Mesenteric fat pad (tissue), 1 donor: ENCODE data around the gene COL20A1. TPM values are rescaled to one million over a fixed set of nuclear protein-coding genes. Genes with fewer than 3 reads are reported as not detected.
"Not testable (repeated sequence)": the region's sequence is repeated elsewhere in the genome, so short reads cannot be mapped to it uniquely, and the experiment has no call there.

Experiments
- DNase-seq: peaks from one replicate; pipeline ENCODE4 v3.0.0-alpha.2; 2020; ENCODE audit warnings: low spot score
- long read RNA-seq: library from polyadenylated mRNA; unstranded; transcript quantifications from one replicate; pipeline ENCODE4 v2.0.0, GENCODE V29; 2020
- total RNA-seq: library from RNA; stranded (reverse); fragmentation: NEBNext Ultra II Directional; extraction: Animal tissue kit (Norgen Biotek cat#: 25700); gene quantifications from one replicate; pipeline ENCODE4 v1.2.1, GENCODE V29; 2021
- donor health status: DM: yes; HTN: yes; CAD: no.

Gene COL20A1
- total RNA-seq: not detected
- long read RNA-seq: 0 reads

GRCh38 chr20:63292904-63293303, at the start of gene COL20A1:
COL20A1 (plus strand) TSS chr20:63293186; CDS start chr20:63295108, 1,922 bp downstream.
- DNase-seq: no peak

- no peak for DNase-seq
Measured at GRCh38 chr20:63243604-63244247, 49.3 kb upstream of the COL20A1 start.

DNA sequence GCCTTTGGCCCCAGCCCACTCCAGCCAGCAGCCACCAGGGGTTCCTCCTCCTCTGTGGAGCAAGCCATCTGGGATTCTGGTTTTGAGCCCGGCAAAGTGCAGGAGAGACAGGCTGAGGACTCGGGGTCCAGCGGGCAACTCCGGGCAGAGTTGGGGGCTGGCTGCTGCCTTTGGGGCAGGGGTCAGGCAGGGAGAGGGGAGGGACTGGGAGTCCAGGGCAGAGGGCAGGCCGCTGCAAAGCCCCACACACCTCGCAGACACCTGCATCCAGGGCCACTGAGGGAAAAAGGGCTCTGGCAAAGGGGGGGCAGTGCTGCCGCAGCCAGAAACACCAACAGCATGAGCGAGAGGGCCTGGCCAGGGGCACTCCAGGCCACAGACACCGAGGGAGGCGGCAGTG, 48.5 kb upstream of the COL20A1 start:
- DNase-seq: no peak

GRCh38 chr20:63246490-63247288, 46.3 kb upstream of the COL20A1 start:
- DNase-seq: no peak

DNA sequence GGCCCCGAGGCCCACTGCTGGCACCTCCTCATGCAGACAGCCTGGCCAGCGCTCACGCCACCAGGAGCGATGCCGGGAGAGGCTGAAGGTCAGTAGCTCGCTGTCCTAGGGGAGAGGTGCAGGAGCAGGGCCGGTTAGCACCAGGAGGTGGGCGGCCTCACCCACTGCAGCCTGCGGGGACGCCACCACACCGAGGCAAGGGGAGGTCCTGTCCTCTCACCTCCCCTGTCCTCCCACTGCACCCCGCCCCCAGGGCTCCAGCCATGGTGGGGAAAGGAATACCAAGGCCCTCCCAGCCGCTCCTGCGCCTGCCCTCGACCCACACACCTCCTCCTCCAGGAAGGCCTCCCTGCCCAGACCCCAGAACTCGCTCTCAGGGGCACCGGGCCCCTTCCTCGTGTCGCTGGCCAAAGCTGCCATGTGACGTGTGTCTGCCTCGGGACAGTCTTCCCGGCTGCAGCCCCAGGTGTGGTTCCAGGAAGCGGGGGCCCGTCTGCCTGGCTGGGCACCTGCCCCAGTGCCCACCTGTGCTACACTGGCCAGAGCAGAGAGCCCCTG, 45.2 kb upstream of the COL20A1 start:
- DNase-seq: no peak

GRCh38 chr20:63248835-63249591, 44.0 kb upstream of the COL20A1 start:
- no peak for DNase-seq

GRCh38 chr20:63249891-63250290, 43.1 kb upstream of the COL20A1 start:
- DNase-seq: no peak

DNA sequence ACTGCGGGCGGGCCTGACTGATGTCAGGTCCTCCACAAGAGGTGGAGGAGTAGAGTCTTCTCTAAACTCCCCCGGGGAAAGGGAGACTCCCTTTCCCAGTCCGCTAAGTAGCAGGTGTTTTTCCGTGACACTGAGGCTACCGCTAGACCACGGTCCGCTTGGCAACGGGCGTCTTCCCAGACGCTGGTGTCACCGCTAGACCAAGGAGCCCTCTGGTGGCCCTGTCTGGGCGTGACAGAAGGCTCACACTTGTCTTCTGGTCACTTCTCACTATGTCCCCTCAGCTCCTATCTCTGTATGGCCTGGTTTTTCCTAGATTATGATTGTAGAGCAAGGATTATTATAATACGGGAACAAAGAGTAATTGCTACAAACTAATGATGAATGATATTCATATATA, 41.6 kb upstream of the COL20A1 start:
- not testable (repeated sequence) for DNase-seq

- DNase-seq: no peak
Measured at GRCh38 chr20:63252284-63252711, 40.7 kb upstream of the COL20A1 start.

- DNase-seq: no peak
Measured at GRCh38 chr20:63253065-63253437, 39.9 kb upstream of the COL20A1 start.

DNA sequence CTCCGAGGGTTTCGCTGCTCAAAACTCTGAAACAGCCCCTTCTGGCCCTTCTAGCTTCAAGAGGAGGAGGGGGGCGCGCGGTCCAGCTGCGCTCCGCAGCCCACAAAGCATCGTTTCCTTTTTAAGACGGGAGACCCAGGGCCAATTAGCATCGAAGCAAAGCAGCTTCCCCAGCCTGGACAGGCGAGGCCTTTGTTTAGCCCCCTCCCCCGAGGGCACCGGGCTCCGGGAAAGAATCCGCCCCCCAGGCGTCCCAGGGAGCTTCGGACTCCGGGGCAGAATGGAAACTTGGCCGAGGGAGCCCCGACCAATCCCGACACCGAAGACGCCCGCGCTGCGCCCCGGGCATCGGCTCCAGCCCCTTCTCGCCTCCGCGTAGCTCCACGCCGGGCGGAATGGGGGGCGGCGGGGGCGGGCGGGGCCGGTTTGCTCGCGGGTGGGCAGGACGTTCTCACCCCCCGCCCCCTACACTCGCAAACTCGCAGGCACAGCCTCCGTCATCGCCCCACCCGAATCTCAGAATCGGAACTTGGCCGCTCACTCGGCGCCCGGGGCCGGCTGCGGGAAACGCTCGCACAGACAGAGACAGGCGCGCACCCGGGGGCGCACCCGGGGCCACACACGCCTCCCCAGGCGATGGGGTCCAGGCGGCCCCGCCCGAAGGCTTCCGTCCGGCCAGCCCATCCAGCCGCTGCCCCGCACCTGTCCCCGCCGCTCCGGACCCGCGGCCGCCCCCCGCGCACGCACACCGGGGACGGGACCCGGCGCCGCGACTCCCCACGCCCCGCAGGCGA, 39.4 kb upstream of the COL20A1 start:
- DNase-seq: no peak

DNA sequence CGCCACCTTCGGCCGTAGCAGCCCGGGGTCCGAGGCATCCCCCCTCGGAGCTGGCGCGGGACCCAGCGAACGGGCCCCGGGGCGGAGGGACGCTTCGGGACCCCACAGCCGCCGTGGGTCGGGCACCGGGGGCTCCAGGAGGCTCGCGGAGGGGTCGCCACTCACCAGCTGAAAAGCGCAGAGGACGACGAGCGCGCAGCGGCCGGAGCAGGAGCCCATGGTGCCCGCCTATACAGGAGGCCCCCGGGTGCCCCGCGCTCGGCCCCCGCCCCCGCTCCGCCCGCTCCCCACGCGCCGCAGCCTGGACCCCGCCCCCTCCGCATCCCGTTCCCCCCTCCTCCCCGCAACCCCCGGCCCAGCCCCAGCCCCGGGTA, 38.8 kb upstream of the COL20A1 start, which contains the start of gene NKAIN4:
Gene NKAIN4, minus strand, starts transcription at position 232 of the 374 bp plus-strand sequence. Its CDS starts 13 bp downstream, at position 219.
- no peak for DNase-seq

DNA sequence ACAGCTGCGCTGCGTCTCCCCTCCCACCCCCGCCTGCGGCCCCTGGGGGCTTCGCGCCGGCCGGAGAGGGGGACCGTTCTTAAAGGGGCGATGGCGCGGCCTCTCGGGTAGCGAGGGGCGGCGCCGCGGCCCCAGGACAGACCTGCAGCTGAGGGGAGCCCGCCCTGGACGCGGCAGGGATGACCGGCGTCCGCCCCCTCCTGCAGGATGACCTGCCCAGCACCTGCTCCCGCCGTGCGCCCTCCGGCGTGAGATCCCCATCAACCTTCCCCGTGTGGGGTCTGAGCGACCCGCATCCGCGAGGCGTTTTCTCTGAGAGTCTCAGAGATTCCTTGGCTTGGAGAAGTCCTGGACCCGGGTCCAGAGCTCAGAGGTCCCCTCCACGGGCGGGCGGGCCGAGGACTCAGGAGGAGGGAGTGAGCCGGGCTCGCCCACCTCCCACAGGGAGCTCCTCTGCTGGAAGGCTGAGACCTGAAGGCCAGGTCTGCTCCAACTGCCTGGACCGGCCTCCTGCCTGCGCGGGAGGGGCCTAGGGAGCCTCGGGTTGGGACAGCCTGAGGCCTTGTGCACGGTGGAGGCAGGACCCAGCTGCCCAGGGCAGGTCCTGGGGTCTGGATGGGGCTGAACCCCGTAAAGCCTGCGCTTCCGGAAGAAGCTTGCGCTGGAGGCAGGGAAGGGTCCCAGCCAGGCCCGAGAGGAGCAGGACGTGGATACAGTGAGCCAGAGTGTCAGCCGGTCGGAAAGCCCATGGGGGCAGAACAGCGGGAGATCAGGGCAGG, 38.2 kb upstream of the COL20A1 start:
- no peak for DNase-seq

DNA sequence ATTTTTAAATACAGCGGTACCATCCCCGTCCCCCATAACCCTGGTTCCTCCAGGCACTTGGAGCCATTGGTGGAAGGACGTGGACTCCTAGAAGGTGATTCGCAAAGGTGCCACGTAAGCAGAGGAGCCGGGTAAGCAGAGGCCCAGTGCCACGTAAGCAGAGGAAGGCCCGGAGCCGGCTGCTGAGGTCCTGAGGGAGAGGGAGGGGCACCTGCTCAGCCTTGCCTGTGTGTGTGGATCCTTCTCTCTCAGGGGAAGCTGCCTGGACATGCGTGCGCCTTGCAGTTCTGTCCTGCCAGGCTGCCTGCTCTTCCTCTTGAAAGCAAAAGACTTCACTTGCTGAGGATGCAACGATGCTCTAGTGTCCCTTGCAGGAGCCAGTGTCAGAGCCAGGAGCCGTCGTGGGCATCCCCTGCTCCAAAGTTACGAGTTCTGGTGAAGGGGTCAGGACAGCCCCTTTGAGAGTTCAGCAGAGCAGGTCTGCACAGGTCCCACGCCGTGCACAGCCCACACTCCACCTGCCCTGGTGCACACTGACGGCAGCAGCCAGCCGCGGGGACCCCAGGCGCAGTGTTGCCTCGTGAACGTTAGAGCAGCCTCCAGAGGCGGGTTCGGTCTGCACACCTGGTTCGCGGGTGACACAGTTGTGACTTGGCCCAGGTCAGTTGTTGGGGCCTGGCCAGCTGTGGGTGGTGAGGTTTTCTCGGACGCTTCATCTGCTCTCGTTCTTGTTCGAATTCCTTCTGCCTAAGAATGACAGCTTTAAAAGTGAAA, 36.9 kb upstream of the COL20A1 start:
- no peak for DNase-seq

DNA sequence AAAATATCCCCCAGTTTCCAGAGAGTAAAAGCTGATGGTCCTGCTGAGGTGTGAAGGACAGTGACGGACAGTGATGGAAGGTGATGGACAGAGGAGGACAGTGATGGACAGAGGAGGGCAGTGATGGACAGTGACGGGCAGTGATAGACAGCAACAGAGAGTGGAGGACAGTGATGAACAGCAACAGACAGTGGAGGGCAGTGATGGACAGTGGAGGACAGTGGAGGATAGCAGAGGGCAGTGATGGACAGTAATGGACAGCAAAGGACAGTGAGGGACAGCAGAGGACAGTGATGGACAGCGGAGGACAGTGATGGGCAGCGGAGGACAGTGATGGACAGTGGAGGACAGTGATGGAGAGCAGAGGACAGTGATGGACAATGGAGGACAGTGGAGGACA, 36.0 kb upstream of the COL20A1 start:
- no peak for DNase-seq

DNA sequence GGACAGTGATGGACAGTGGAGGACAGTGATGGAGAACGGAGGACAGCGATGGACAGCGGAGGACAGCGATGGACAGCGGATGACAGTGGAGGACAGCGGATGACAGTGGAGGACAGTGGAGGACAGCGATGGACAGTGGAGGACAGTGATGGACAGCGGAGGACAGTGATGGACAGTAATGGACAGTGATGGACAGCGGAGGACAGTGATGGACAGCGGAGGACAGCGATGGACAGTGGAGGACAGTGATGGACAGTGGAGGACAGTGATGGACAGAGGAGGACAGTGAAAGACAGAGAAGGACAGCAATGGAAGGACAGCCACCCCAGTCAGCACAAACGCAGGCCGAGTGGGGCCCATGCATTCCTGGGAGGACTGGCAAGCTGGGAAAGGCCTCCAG, 35.4 kb upstream of the COL20A1 start:
- no peak for DNase-seq

DNA sequence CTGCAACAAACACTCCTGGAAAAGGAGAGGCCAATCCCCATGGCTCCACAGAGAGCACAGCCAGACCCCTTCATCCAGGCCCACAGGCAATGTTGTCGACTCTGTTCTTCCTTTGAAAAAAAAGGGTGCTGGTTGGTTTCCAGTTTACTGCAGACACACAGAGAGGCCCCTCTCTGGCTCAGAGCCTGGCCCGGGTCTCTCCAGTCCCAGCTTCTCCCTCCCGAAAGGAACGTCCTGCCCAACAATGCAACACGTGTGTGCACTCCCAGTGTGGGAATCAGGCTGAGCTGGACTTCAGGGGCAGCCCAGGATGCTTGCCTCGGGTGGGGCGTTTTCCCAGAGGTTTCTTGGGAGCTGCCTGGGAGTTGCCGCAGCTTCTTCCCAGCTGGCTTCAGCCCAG, 34.2 kb upstream of the COL20A1 start:
- DNase-seq: no peak

GRCh38 chr20:63259734-63260460, 33.1 kb upstream of the COL20A1 start:
- DNase-seq: no peak

- DNase-seq: no peak
Measured at GRCh38 chr20:63260521-63260920, 32.5 kb upstream of the COL20A1 start.
